ENCODE data around the gene RCOR2.

Gene RCOR2

DNA sequence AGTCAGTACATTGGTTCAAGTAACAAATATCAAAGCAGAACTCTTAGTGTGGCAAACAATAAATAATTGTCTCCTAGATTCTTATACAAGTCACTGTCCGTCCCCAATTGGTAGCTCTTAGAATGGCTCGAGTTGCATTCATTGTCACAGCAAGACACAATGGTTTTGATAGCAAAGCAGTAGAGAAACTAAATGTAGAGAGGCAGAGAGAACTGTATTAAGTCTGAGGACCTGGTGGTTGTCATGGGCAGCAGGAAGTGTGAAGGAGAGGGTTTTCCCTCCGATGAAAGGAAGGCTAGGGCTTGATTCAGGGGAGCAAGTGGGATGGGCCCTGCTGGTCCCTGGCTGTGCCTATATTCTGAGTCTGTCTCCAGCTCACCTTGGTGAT lies 36.6 kb downstream of the RCOR2 start:
- H3K4me3 ChIP-seq (ENCODE audit: low read length), result no peak overlapping the region
- H3K9ac ChIP-seq (ENCODE audit: low read length), result no peak overlapping the region

DNA sequence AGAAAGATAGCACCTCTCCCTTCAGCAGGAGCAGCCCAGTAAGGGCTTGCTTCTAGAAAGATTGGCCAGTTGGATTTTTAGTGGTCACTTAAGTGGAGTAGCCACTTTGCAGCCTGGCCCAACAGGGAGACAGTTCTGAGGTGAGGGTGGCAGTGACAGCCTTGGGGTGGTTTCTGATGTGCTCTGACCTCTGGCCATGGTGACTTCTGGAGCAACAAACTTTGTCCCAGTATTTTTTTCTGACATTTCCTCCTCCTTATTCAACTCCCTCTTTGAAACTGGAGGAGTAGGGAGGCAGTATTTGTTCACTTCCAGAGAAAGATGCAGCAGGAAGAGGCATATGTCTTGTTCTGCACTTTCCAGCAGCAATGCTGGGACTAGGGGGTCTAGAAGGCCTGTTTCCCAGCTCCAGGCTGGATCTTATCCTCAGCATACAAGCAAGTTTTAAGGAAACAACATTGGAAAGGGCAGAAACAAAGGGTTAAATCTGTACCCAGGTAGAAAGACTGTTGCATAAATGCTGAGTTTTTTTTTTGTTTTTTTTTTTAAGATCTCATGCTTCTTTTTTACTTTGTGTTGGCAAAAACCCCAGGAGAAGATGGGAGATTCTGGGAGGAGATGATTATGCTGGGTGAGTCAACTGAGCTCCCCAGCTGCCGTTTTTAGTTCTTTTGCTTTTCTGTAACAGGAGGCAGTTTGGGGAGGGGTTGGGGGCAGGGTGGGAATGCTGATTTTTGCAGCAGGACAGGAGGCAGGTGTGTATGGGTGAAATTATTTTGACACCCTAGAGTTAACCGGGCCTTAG lies 37.2 kb downstream of the RCOR2 start:
- Histone ChIP-seq H3K27me3 (ENCODE audit: control insufficient read depth, insufficient read depth, low read length) (no peaks in the 10 kb centered on the region), H3K4me1 (ENCODE audit: control insufficient read depth, insufficient read depth, low read length) (peaks cover 45% of the 10 kb centered on the region), H3K4me3 (ENCODE audit: low read length) (no peak overlapping the region), H3K36me3 (ENCODE audit: control insufficient read depth, insufficient read depth, low read length) (no peaks in the 10 kb centered on the region), H3K9me3 (ENCODE audit: control insufficient read depth, low read length) (no peaks in the 10 kb centered on the region), H3K9ac (ENCODE audit: low read length) (peak overlapping the region; percentile 13)

More for the DNA sequence above, 36.6 kb downstream of the RCOR2 start:
- Histone ChIP-seq H3K36me3 (ENCODE audit: control insufficient read depth, insufficient read depth, low read length) (no peaks in the 10 kb centered on the region), H3K9me3 (ENCODE audit: control insufficient read depth, low read length) (no peaks in the 10 kb centered on the region), H3K27me3 (ENCODE audit: control insufficient read depth, insufficient read depth, low read length) (no peaks in the 10 kb centered on the region), H3K4me1 (ENCODE audit: control insufficient read depth, insufficient read depth, low read length) (peaks cover 41% of the 10 kb centered on the region)

DNA sequence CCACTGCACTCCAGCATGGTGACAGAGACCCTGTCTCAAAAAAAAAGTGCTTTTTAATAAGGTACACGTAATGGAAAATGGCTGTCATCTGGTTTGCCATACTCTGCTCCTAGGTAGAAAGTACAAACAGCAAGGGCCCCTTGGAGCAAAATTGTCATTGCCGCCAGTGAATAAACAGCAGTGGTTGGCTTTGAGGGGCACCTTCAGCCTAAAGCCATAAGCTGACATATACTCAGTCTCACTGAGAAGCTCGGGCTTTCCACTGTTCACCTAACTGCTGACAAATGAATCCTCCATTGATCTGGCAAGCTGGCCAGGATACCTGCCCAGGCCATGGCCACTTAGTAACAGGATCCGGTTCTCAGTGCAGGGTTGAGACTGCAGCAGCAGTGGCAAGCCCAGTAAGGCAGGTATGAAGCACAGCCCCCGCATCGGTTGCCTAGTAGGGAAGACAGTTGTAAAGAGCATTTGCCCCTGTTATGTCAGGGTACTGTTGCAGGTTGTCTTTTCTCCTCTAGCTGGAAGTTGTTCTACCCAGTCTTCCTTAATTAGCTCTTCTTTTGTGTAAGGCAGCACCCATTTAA lies 39.2 kb downstream of the RCOR2 start:
- Histone ChIP-seq H3K4me1 (ENCODE audit: control insufficient read depth, insufficient read depth, low read length) (peaks cover 50% of the 10 kb centered on the region), H3K9ac (ENCODE audit: low read length) (no peak overlapping the region), H3K27me3 (ENCODE audit: control insufficient read depth, insufficient read depth, low read length) (no peaks in the 10 kb centered on the region)

DNA sequence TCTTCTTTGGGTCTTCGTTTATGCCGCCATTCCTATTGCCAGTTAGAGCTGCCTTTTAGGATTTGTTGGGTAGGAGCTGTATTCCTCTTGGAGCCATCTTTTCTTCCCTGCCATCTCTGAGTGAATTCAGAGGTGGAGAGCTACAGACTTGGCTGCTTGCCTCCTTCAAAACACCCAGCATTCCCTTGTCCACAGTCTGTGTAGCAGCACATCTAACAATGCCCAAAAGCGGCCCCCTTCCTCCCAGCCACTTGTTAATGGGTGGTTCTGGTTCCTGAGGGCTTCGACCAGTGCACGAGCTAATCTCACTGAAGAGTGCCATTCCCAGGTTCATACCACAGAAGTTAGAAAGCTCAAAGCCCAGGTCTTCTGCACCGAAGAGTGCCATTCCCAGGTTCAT lies 40.3 kb downstream of the RCOR2 start:
- Histone ChIP-seq H3K9me3 (ENCODE audit: control insufficient read depth, low read length) (no peaks in the 10 kb centered on the region), H3K27me3 (ENCODE audit: control insufficient read depth, insufficient read depth, low read length) (no peaks in the 10 kb centered on the region), H3K9ac (ENCODE audit: low read length) (no peak overlapping the region), H3K4me1 (ENCODE audit: control insufficient read depth, insufficient read depth, low read length) (peaks cover 58% of the 10 kb centered on the region), H3K36me3 (ENCODE audit: control insufficient read depth, insufficient read depth, low read length) (no peaks in the 10 kb centered on the region), H3K4me3 (ENCODE audit: low read length) (no peak overlapping the region)

More for the DNA sequence above, 39.2 kb downstream of the RCOR2 start:
- Histone ChIP-seq H3K4me3 (ENCODE audit: low read length) (no peak overlapping the region), H3K36me3 (ENCODE audit: control insufficient read depth, insufficient read depth, low read length) (no peaks in the 10 kb centered on the region), H3K9me3 (ENCODE audit: control insufficient read depth, low read length) (no peaks in the 10 kb centered on the region)

DNA sequence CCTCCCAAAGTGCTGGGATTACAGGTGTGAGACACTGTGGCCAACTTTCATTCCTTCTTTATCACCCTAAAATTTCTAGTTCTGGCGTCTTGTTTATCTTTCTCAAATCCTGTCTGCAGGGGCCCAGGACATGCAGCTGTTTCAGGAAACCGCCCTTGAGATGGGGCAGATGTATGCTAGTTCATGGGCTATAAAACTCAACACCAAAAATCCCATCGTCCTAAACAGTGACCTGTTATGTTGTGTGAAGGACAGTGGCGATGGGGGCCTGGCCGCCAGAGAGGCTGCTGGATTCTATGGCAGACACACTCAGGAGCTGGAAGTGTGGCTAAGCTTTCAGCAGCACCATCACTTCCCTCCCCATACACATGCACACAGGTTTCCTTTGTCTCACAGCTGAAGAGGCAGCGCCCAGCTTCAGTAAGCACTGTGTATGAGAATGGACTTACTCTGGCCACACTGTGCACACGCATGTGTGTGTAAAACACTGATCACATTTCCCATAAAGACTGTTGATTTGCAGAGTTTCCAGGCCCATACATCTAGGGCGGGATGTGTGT lies 41.4 kb downstream of the RCOR2 start:
- Histone ChIP-seq H3K9ac (ENCODE audit: low read length) (no peak overlapping the region), H3K9me3 (ENCODE audit: control insufficient read depth, low read length) (no peaks in the 10 kb centered on the region), H3K36me3 (ENCODE audit: control insufficient read depth, insufficient read depth, low read length) (no peaks in the 10 kb centered on the region), H3K4me1 (ENCODE audit: control insufficient read depth, insufficient read depth, low read length) (peaks cover 58% of the 10 kb centered on the region), H3K4me3 (ENCODE audit: low read length) (no peak overlapping the region), H3K27me3 (ENCODE audit: control insufficient read depth, insufficient read depth, low read length) (no peaks in the 10 kb centered on the region)

DNA sequence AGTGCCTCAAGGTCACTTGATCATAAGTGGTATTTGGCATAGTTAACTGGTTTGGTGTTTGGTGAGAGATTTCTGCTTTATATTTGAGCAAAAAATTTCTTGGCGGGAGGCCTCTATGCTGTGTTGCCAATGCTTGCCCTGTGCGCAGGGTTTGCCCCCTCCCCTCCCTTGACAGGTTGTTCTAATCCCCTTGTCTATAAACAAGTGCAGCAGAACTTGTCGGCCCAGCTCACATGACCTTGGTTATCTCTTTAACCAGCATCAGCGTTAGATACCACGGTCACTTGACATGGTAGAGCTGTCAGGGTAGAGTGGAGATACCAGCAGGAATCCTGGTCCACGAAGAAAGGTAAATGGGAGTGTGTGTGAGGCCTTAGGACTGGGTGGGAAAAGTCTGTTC lies 42.5 kb downstream of the RCOR2 start:
- Histone ChIP-seq H3K4me3 (ENCODE audit: low read length) (no peak overlapping the region), H3K9me3 (ENCODE audit: control insufficient read depth, low read length) (no peaks in the 10 kb centered on the region), H3K4me1 (ENCODE audit: control insufficient read depth, insufficient read depth, low read length) (peaks cover 58% of the 10 kb centered on the region), H3K9ac (ENCODE audit: low read length) (peak overlapping the region; percentile 0), H3K27me3 (ENCODE audit: control insufficient read depth, insufficient read depth, low read length) (no peaks in the 10 kb centered on the region), H3K36me3 (ENCODE audit: control insufficient read depth, insufficient read depth, low read length) (no peaks in the 10 kb centered on the region)

DNA sequence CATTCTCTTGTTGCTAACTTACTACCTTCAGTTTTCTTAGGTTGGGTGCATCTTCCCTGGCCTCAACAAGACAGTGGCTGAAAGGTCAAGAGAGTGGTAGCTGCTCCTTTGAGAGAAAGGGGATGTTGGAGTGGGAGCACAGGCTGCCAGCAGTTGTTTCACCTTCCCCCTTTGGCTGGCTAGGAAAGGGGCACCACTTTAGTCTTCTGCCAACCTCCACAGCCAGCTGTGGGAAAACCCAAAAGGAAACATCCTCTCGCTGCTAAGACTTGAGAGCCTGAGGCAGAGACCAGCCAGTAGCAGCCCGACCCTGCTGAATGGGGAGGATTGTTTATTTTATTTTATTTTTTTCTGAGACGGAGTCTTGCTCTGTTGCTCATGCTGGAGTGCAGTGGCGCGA lies 43.7 kb downstream of the RCOR2 start:
- no peaks in the 10 kb centered on the region for H3K9me3 ChIP-seq (ENCODE audit: control insufficient read depth, low read length)
- H3K4me1 ChIP-seq (ENCODE audit: control insufficient read depth, insufficient read depth, low read length), result peaks cover 59% of the 10 kb centered on the region
- H3K4me3 ChIP-seq (ENCODE audit: low read length), result no peak overlapping the region
- H3K27me3 ChIP-seq (ENCODE audit: control insufficient read depth, insufficient read depth, low read length), result no peaks in the 10 kb centered on the region
- no peak overlapping the region for H3K9ac ChIP-seq (ENCODE audit: low read length)
- no peaks in the 10 kb centered on the region for H3K36me3 ChIP-seq (ENCODE audit: control insufficient read depth, insufficient read depth, low read length)

DNA sequence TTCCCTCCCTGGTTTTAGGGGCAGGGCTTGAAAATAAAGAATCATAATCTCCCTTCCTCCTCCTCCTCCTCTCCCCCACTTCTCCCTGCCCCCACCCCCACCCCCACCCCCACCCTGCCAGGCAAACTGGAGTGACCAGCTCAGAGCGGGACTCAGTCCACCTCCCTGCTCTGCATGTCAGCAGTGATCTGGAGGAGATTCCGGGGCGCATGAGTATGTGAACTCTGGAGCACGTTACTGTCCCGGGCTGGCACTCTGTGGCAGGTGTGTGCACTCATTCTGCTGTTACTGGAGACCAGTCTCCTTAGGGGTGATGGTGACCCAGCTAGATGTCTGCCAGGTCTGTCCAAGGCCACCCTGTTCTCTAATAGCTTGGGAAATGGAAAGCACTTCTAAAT lies 44.2 kb downstream of the RCOR2 start:
- peaks cover 65% of the 10 kb centered on the region for H3K4me1 ChIP-seq (ENCODE audit: control insufficient read depth, insufficient read depth, low read length)
- no peak overlapping the region for H3K9ac ChIP-seq (ENCODE audit: low read length)
- no peaks in the 10 kb centered on the region for H3K9me3 ChIP-seq (ENCODE audit: control insufficient read depth, low read length)
- no peaks in the 10 kb centered on the region for H3K27me3 ChIP-seq (ENCODE audit: control insufficient read depth, insufficient read depth, low read length)
- no peaks in the 10 kb centered on the region for H3K36me3 ChIP-seq (ENCODE audit: control insufficient read depth, insufficient read depth, low read length)
- H3K4me3 ChIP-seq (ENCODE audit: low read length), result no peak overlapping the region

DNA sequence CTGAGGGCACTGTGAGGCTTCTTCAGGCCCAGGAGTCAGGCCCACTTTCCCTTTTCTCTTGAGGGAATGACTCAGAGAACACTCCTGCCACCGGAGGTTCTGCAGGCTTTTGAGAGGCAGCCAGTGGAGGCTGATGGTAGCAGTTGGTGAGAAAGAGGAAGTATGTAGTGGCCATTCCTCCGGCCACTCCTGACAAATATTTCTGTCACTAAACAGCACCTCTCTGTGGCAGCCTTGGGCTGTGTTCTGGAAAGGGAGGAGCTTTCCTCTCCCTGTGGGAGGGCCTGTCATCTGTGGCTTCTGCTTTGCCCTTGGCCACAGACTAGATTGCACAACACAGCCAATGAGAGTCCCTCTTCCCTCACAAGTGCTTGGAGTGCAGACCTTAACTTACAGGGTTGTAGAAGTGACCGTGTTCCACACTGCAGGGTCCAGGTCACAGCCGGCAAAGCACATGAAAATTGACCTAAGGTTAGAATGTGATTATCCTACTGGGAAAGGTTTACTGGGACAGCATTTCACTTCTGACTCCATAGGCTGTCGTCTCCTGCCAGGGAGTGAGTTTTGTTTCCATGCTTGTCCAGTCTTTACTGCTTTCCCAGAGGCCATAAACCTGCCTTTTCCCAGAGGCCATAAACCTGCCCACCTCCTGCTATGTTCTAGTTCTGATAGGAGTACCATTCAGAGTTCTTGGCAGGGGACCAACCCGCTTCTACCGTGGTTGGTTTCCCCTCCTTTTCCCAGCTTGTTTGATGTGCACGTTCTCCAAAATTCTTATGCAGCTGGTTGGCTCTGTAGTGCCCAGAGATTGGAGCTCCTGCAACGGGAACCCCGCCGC lies 44.8 kb downstream of the RCOR2 start:
- Histone ChIP-seq H3K36me3 (ENCODE audit: control insufficient read depth, insufficient read depth, low read length) (no peaks in the 10 kb centered on the region), H3K9me3 (ENCODE audit: control insufficient read depth, low read length) (no peaks in the 10 kb centered on the region), H3K9ac (ENCODE audit: low read length) (no peak overlapping the region), H3K4me1 (ENCODE audit: control insufficient read depth, insufficient read depth, low read length) (peaks cover 65% of the 10 kb centered on the region), H3K27me3 (ENCODE audit: control insufficient read depth, insufficient read depth, low read length) (no peaks in the 10 kb centered on the region), H3K4me3 (ENCODE audit: low read length) (no peak overlapping the region)

DNA sequence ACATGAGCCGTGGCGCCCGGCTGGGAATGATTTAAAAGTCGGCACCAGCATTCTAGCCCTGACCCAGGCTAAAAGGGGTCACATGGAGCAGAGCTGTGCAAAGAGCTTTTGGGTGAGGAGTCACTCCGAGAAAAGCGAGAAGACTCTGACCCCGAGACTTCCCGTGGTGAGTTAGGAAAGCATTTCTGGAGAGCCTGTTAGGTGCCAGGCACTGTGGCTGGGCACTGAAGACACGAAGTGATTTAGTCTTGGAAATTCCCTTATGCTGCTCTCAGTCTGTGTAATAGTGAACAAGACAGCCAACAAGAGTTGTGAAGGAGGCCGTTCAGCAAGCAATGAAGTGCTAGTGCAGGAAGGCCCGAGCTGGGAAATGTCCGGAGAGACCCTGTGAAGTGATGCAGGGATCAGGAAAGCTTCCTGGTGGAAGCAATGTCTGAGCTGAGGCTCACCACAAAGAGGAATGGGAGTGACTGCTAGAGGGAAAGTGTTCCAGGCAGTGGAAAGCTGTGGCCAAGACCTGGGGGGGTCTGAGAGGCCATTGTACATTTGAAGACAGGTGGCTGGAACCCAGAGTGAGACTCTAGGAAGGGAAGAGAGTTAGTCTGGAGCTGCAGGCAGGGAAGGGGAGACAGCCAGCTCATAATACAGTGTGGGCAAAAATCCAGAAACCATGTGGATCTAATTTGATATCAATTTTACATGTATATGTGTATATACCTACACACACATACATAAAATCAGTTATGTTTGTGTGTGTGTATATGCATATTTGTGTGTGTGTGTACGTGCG lies 46.4 kb downstream of the RCOR2 start:
- Histone ChIP-seq H3K27me3 (ENCODE audit: control insufficient read depth, insufficient read depth, low read length) (no peaks in the 10 kb centered on the region), H3K9me3 (ENCODE audit: control insufficient read depth, low read length) (no peaks in the 10 kb centered on the region), H3K4me3 (ENCODE audit: low read length) (no peak overlapping the region), H3K4me1 (ENCODE audit: control insufficient read depth, insufficient read depth, low read length) (peaks cover 81% of the 10 kb centered on the region), H3K36me3 (ENCODE audit: control insufficient read depth, insufficient read depth, low read length) (no peaks in the 10 kb centered on the region), H3K9ac (ENCODE audit: low read length) (no peak overlapping the region)

DNA sequence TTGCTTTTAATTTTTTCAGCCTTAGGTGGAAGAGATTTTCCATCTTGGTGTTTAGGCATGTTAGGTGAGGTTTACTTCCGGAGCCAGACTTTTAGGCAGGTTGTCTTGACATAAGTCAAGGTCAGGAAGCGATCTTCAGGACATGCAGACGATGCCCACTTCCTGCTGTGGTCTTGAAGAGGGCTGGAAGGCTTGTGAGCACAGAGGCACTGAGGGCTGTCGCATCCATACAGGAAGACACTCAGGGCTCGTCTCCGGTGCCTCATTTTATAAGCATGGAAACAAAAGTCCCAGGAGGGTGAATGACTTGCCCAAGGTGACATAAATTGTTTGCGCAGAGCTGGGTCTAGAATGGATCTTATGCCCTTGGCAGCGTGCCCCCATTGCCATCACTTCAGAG lies 47.3 kb downstream of the RCOR2 start:
- Histone ChIP-seq H3K27me3 (ENCODE audit: control insufficient read depth, insufficient read depth, low read length) (no peaks in the 10 kb centered on the region), H3K4me3 (ENCODE audit: low read length) (no peak overlapping the region), H3K9me3 (ENCODE audit: control insufficient read depth, low read length) (no peaks in the 10 kb centered on the region), H3K4me1 (ENCODE audit: control insufficient read depth, insufficient read depth, low read length) (peaks cover 80% of the 10 kb centered on the region), H3K36me3 (ENCODE audit: control insufficient read depth, insufficient read depth, low read length) (no peaks in the 10 kb centered on the region), H3K9ac (ENCODE audit: low read length) (no peak overlapping the region)

Measured in mucosa of stomach (tissue), 1 donor.